Liver (tissue), 9 donors: ENCODE measurements around the gene KIAA0825. TPM values are rescaled to one million over a fixed set of nuclear protein-coding genes. Genes with fewer than 3 reads are reported as not detected.

Source experiments
- DNase-seq: peaks from one replicate; pipeline ENCODE4 v3.0.0-alpha.2; 2017; ENCODE audit warnings: low spot score
- H3K27ac ChIP-seq, 2 donors: one replicate each; pipeline ENCODE4 v1.7.0; 2013; ENCODE audit warnings: inconsistent platforms in 2 of 2, low read length in 2 of 2, control low read depth in 1 of 2, low read depth in 1 of 2, mild to moderate bottlenecking in 1 of 2
- H3K27me3 ChIP-seq, 4 donors: one replicate each; pipeline versions ENCODE4 v1.6.1 to v1.7.0; 2013; ENCODE audit warnings: low read length in 3 of 4, inconsistent platforms in 1 of 4, mild to moderate bottlenecking in 1 of 4, moderate library complexity in 1 of 4; ENCODE audit not compliant: control insufficient read depth in 4 of 4, insufficient read depth in 4 of 4
- H3K36me3 ChIP-seq, 4 donors: one replicate each; pipeline versions ENCODE4 v1.6.1 to v1.7.0; 2013; ENCODE audit warnings: low read length in 3 of 4, mild to moderate bottlenecking in 3 of 4, low read depth in 1 of 4, moderate library complexity in 1 of 4; ENCODE audit not compliant: control insufficient read depth in 4 of 4, insufficient read depth in 3 of 4
- H3K4me1 ChIP-seq, 4 donors: one replicate each; pipeline versions ENCODE4 v1.6.1 to v1.7.0; 2013; ENCODE audit warnings: low read length in 3 of 4, mild to moderate bottlenecking in 3 of 4, moderate library complexity in 1 of 4; ENCODE audit not compliant: control insufficient read depth in 4 of 4, insufficient read depth in 4 of 4
- H3K4me3 ChIP-seq, 3 donors: one replicate each; pipeline versions ENCODE4 v1.6.1 to v1.7.0; 2013; ENCODE audit warnings: low read length in 3 of 3, control low read depth in 1 of 3, low read depth in 1 of 3, mild to moderate bottlenecking in 1 of 3
- H3K9ac ChIP-seq, 2 donors: one replicate each; pipeline ENCODE4 v1.7.0; 2013; ENCODE audit warnings: low read length in 2 of 2, mild to moderate bottlenecking in 2 of 2, moderate library complexity in 2 of 2, control low read depth in 1 of 2, low read depth in 1 of 2
- H3K9me3 ChIP-seq, 4 donors: one replicate each; pipeline versions ENCODE4 v1.6.1 to v1.7.0; 2013; ENCODE audit warnings: low read length in 3 of 4; ENCODE audit not compliant: control insufficient read depth in 4 of 4
- CTCF ChIP-seq: fragments of 150-350 bp; IDR thresholded peaks from 2 replicates; pipeline ENCODE4 v1.5.1; 2017; ENCODE audit warnings: improper control_type of control experiment, low read depth, low read length; ENCODE audit not compliant: missing input control
- EGR1 ChIP-seq, 2 donors: IDR thresholded peaks; 2 replicates each; pipeline ENCODE4 v1.6.1; 2016 to 2018; ENCODE audit warnings: antibody characterized with exemption in 2 of 2, low read depth in 2 of 2
- FOXA1 ChIP-seq: IDR thresholded peaks from 2 replicates; pipeline ENCODE4 v1.6.1; 2016; ENCODE audit warnings: antibody characterized with exemption
- GABPA ChIP-seq, 2 donors: IDR thresholded peaks in 1 of 2; conservative IDR thresholded peaks in 1 of 2; 2 replicates each; pipeline ENCODE4 v1.6.1; 2016; ENCODE audit warnings: antibody characterized with exemption in 2 of 2, mild to moderate bottlenecking in 1 of 2, moderate library complexity in 1 of 2
- HNF4A ChIP-seq, 2 donors: conservative IDR thresholded peaks; 2 replicates each; pipeline ENCODE4 v1.6.1; 2016; ENCODE audit warnings: antibody characterized with exemption in 2 of 2, mild to moderate bottlenecking in 2 of 2
- HNF4G ChIP-seq: IDR thresholded peaks from 2 replicates; pipeline ENCODE4 v1.6.1; 2016; ENCODE audit warnings: antibody characterized with exemption
- JUND ChIP-seq, 2 donors: IDR thresholded peaks; 2 replicates each; pipeline ENCODE4 v1.6.1; 2016; ENCODE audit warnings: antibody characterized with exemption in 2 of 2
- MAX ChIP-seq: IDR thresholded peaks from 2 replicates; pipeline ENCODE4 v1.6.1; 2016; ENCODE audit warnings: antibody characterized with exemption
- NR2F2 ChIP-seq: IDR thresholded peaks from 2 replicates; pipeline ENCODE4 v1.6.1; 2016; ENCODE audit warnings: antibody characterized with exemption
- RAD21 ChIP-seq, 2 donors: IDR thresholded peaks; 2 replicates each; pipeline ENCODE4 v1.6.1; 2016; ENCODE audit warnings: antibody characterized with exemption in 2 of 2, mild to moderate bottlenecking in 2 of 2
- REST ChIP-seq: IDR thresholded peaks from 2 replicates; pipeline ENCODE4 v1.6.1; 2016; ENCODE audit warnings: antibody characterized with exemption, mild to moderate bottlenecking
- RXRA ChIP-seq, 2 donors: IDR thresholded peaks; 2 replicates each; pipeline ENCODE4 v1.6.1; 2017 to 2018; ENCODE audit warnings: antibody characterized with exemption in 2 of 2, mild to moderate bottlenecking in 1 of 2
- SP1 ChIP-seq: IDR thresholded peaks from 2 replicates; pipeline ENCODE4 v1.6.1; 2018; ENCODE audit warnings: antibody characterized with exemption, mild to moderate bottlenecking
- TAF1 ChIP-seq: conservative IDR thresholded peaks from 2 replicates; pipeline ENCODE4 v1.6.1; 2016; ENCODE audit warnings: antibody characterized with exemption, mild to moderate bottlenecking
- YY1 ChIP-seq: IDR thresholded peaks from 2 replicates; pipeline ENCODE4 v1.6.1; 2016; ENCODE audit warnings: antibody characterized with exemption, mild to moderate bottlenecking
- ZBTB33 ChIP-seq: IDR thresholded peaks from 2 replicates; pipeline ENCODE4 v1.6.1; 2016; ENCODE audit warnings: antibody characterized with exemption
- WGBS: extraction: QIAGEN DNeasy Blood & Tissue Kit; methylation state at CpG from one replicate; pipeline ENCODE4 v1.1.7; 2013; 5-methylcytosine and 5-hydroxymethylcytosine counted together
- polyA plus RNA-seq, 2 donors: library from polyadenylated mRNA; stranded (reverse) in 1 of 2; unstranded in 1 of 2; fragments of 200-250 nt in 1 of 2; fragments of >200 nt in 1 of 2; fragmentation: Nextera tagmentation in 1 of 2; extraction: Ambion mirVana in 1 of 2; gene quantifications; one replicate each; pipeline versions ENCODE4 v1.2.1 to v1.2.3, GENCODE V29; 2013 to 2015
- total RNA-seq, 2 donors: library from RNA; depleted of rRNA; stranded (reverse); fragments of >200 nt; gene quantifications; one replicate each; pipeline ENCODE4 v1.2.3, GENCODE V29; 2014
- donor health status: healthy.
- donor health status: healthy.
- donor health status: healthy.
- donor health status: healthy.
- donor health status: healthy.

Gene KIAA0825
- total and polyA plus RNA-seq, 4 donors, result 0.25 to 3.2 (median 1.2) TPM

- DNase-seq, result no peak
- H3K4me3 ChIP-seq, result no peak overlapping the region
- 96% methylated on average over 1 of the region's 1 CpG for whole genome bisulfite sequencing
- TF ChIP-seq HNF4A (conservative IDR thresholded peaks at IDR 0.05), result no peak
- no peak for TF ChIP-seq SP1
- TF ChIP-seq MAX, result no peak
- TF ChIP-seq GABPA (IDR thresholded peaks at IDR 0.05 in 1 of 2, conservative IDR thresholded peaks at IDR 0.05 in 1 of 2), result no peak
- no peak for TF ChIP-seq HNF4G
- H3K9ac ChIP-seq, result no peak overlapping the region
- no peaks in the 10 kb centered on the region for H3K27me3 ChIP-seq
- no peak overlapping the region for H3K27ac ChIP-seq
- H3K9me3 ChIP-seq, result no peaks in the 10 kb centered on the region
- no peaks in the 10 kb centered on the region for H3K36me3 ChIP-seq
- no peaks in the 10 kb centered on the region for H3K4me1 ChIP-seq
These were observed 280.8 kb downstream of the KIAA0825 start for GRCh38 chr5:94337617-94338016.

- Histone ChIP-seq H3K27me3 (no peaks in the 10 kb centered on the region), H3K36me3 (no peaks in the 10 kb centered on the region), H3K9me3 (no peaks in the 10 kb centered on the region), H3K4me3 (no peak overlapping the region), H3K4me1 (no peaks in the 10 kb centered on the region), H3K9ac (no peak overlapping the region), H3K27ac (no peak overlapping the region)
- no peak for DNase-seq
- WGBS, result 97% methylated on average over 2 of the region's 2 CpGs
- no peak for TF ChIP-seq YY1
- TF ChIP-seq JUND (IDR thresholded peaks at IDR 0.05), result no peak
- TF ChIP-seq MAX, result no peak
- TF ChIP-seq TAF1, result no peak
- TF ChIP-seq REST, result no peak
- no peak for TF ChIP-seq FOXA1
- TF ChIP-seq NR2F2, result no peak
- no peak for TF ChIP-seq CTCF
- no peak for TF ChIP-seq ZBTB33
- no peak for TF ChIP-seq HNF4A (conservative IDR thresholded peaks at IDR 0.05)
- no peak for TF ChIP-seq RXRA (IDR thresholded peaks at IDR 0.05)
- TF ChIP-seq EGR1 (IDR thresholded peaks at IDR 0.05; ENCODE audit: low read depth in 2 of 2), result no peak
- no peak for TF ChIP-seq RAD21 (IDR thresholded peaks at IDR 0.05)
These were observed 282.5 kb downstream of the KIAA0825 start for GRCh38 chr5:94335936-94336335.
